B cell (primary cell): ENCODE results near the gene KLHL22. TPM values are rescaled to one million over a fixed set of nuclear protein-coding genes. Genes with fewer than 3 reads are reported as not detected.

Experiments
- ATAC-seq: fragments of 200-7000 bp; cut with Tn5 transposase; one replicate; pipeline ENCODE4 v1.10.0; 2021; ENCODE audit warnings: low read depth, mild to moderate bottlenecking, moderate number of reproducible peaks, moderate library complexity
- CTCF ChIA-PET: fragments of 350-600 bp; sonication (Branson Sonifier 250); formaldehyde crosslinking; loops from one replicate; lab custom pipeline; 2021; ENCODE audit warnings: antibody characterized with exemption, inconsistent platforms; lab: Charles Lee
- POLR2A ChIA-PET: fragments of 350-600 bp; sonication (Branson Sonifier 250); formaldehyde crosslinking; loops from one replicate; lab custom pipeline; 2021; ENCODE audit warnings: antibody characterized with exemption; lab: Charles Lee
- DNase-seq: peaks from one replicate; pipeline ENCODE4 v3.0.0; 2013
- H2AFZ ChIP-seq: 2 replicates; pipeline ENCODE4 v1.6.1; 2012; ENCODE audit warnings: mild to moderate bottlenecking, low read depth, low read length; ENCODE audit not compliant: insufficient read depth, poor library complexity, severe bottlenecking
- H3K27ac ChIP-seq, 2 donors: 1 replicate in 1 of 2; 2 replicates in 1 of 2; pipeline ENCODE4 v1.5.1; 2012 to 2013; ENCODE audit warnings: low read length in 2 of 2, mild to moderate bottlenecking in 2 of 2, moderate library complexity in 1 of 2
- H3K27me3 ChIP-seq, 4 experiments: fragments of 200-600 bp in 1 of 4; sonication (generic) in 1 of 4; replicated peaks in 1 of 4; 1 replicate in 2 of 4; 2 replicates in 2 of 4; pipeline versions ENCODE4 v1.6.1 to v1.7.0; 2013 to 2016; ENCODE audit warnings: low read length in 3 of 4, mild to moderate bottlenecking in 2 of 4, mixed read lengths in 1 of 4, moderate library complexity in 1 of 4; ENCODE audit not compliant: insufficient read depth in 4 of 4, control insufficient read depth in 3 of 4; ENCODE audit errors: control extremely low read depth in 1 of 4
- H3K36me3 ChIP-seq, 2 experiments: replicated peaks in 1 of 2; 1 replicate in 1 of 2; 2 replicates in 1 of 2; pipeline versions ENCODE4 v1.6.1 to v1.7.1; 2013; ENCODE audit warnings: low read length in 1 of 2; ENCODE audit not compliant: insufficient read depth in 2 of 2, control insufficient read depth in 1 of 2; ENCODE audit errors: control extremely low read depth in 1 of 2, extremely low read depth in 1 of 2
- H3K4me1 ChIP-seq, 2 donors: fragments of 200-600 bp in 1 of 2; sonication (generic) in 1 of 2; 1 replicate in 1 of 2; 2 replicates in 1 of 2; pipeline versions ENCODE4 v1.5.1 to v1.6.1; 2013 to 2017; ENCODE audit warnings: low read length in 2 of 2; ENCODE audit not compliant: control insufficient read depth in 2 of 2, insufficient read depth in 2 of 2
- H3K4me2 ChIP-seq: replicated peaks from 2 replicates; pipeline ENCODE3; 2012; ENCODE audit warnings: mild to moderate bottlenecking, low read depth, low read length; ENCODE audit not compliant: poor library complexity, severe bottlenecking
- H3K4me3 ChIP-seq, 5 experiments: fragments of 200-600 bp in 1 of 5; sonication (generic) in 1 of 5; 1 replicate in 3 of 5; 2 replicates in 2 of 5; pipeline versions ENCODE4 v1.5.1 to v1.7.0; 2011 to 2016; ENCODE audit warnings: low read length in 4 of 5, mild to moderate bottlenecking in 4 of 5, low read depth in 2 of 5, control low read depth in 1 of 5, moderate library complexity in 1 of 5; ENCODE audit not compliant: insufficient read depth in 1 of 5; ENCODE audit errors: control extremely low read depth in 1 of 5, extremely low read depth in 1 of 5
- H3K79me2 ChIP-seq: fragments of 200-600 bp; sonication (generic); one replicate; pipeline ENCODE4 v1.6.0; 2016; ENCODE audit warnings: low read length; ENCODE audit not compliant: control insufficient read depth, insufficient read depth
- H3K9ac ChIP-seq: fragments of 200-600 bp; sonication (generic); 2 replicates; pipeline ENCODE4 v1.6.1; 2017; ENCODE audit warnings: mild to moderate bottlenecking, low read length, moderate library complexity
- H3K9me3 ChIP-seq, 3 donors: one replicate each; pipeline versions ENCODE4 v1.6.1 to v1.7.1; 2013; ENCODE audit warnings: low read length in 2 of 3; ENCODE audit not compliant: control insufficient read depth in 2 of 3, insufficient read depth in 1 of 3; ENCODE audit errors: control extremely low read depth in 1 of 3
- H4K20me1 ChIP-seq: 2 replicates; pipeline ENCODE4 v1.6.0; 2012; ENCODE audit warnings: mild to moderate bottlenecking, low read length; ENCODE audit not compliant: insufficient read depth, control insufficient read depth, poor library complexity, severe bottlenecking
- H3K27ac Mint-ChIP-seq: one replicate; pipeline ENCODE4 v1.8.0; 2021; ENCODE audit warnings: mixed read lengths
- H3K27me3 Mint-ChIP-seq: one replicate; pipeline ENCODE4 v1.8.0; 2021; ENCODE audit warnings: mixed read lengths
- H3K4me1 Mint-ChIP-seq: one replicate; pipeline ENCODE4 v1.8.0; 2021; ENCODE audit warnings: mixed read lengths
- H3K4me3 Mint-ChIP-seq: one replicate; pipeline ENCODE4 v1.8.0; 2021; ENCODE audit warnings: mixed read lengths
- H3K9me3 Mint-ChIP-seq: one replicate; pipeline ENCODE4 v1.8.0; 2022; ENCODE audit warnings: mixed read lengths; ENCODE audit not compliant: insufficient read depth
- EZH2 ChIP-seq: IDR thresholded peaks from 2 replicates; pipeline ENCODE4 v1.6.1; 2012; ENCODE audit warnings: borderline replicate concordance, low read depth, mild to moderate bottlenecking, moderate library complexity, low read length; ENCODE audit not compliant: insufficient read depth, poor library complexity, severe bottlenecking
- WGBS: methylation state at CpG from one replicate; pipeline ENCODE4 v1.1.5; 2013; ENCODE audit warnings: missing lambda C conversion rate; ENCODE audit not compliant: insufficient coverage; 5-methylcytosine and 5-hydroxymethylcytosine counted together
- intact Hi-C: fragments of 100-400 bp; cut with micrococcal nuclease; formaldehyde crosslinking; loops from one replicate; pipeline ENCODE4 v1.10.0; 2022
- polyA plus RNA-seq: library from polyadenylated mRNA; depleted of rRNA; stranded (reverse); fragments of >200 nt; gene quantifications from 2 replicates; pipeline ENCODE4 v1.2.3, GENCODE V29; 2012
- total RNA-seq, 2 donors: library from RNA; stranded (reverse); fragments of 120-200 nt in 1 of 2; gene quantifications; 1 replicate in 1 of 2; 2 replicates in 1 of 2; pipeline versions ENCODE4 v1.2.3 to v1.2.4, GENCODE V29; 2013 to 2022
- TF ChIP-seq, protein P1 (sequence below): fragments of 200-600 bp; IDR thresholded peaks from one replicate; pipeline ENCODE4 v1.8.0; 2022; ENCODE audit warnings: antibody characterized with exemption, mild to moderate bottlenecking

Gene KLHL22
- total and polyA plus RNA-seq, 2 donors (not counting 1 experiment from before 2014, with no cell fraction given): 37.0 to 45.6 TPM

GRCh38 chr22:20522134-20523004, 26.8 kb upstream of the KLHL22 start:
- Histone ChIP-seq H3K4me3 (no peak overlapping the region), H3K9me3 (no peaks in the 10 kb centered on the region), H3K79me2 (peaks cover 99% of the 10 kb centered on the region), H3K27me3 (no peaks in the 10 kb centered on the region), H3K9ac (no peak overlapping the region), H3K4me2 (no peak overlapping the region), H3K27ac (no peak overlapping the region), H3K4me1 (peaks cover 3 to 20% of the 10 kb centered on the region in 2 donors), H3K36me3 (peaks cover 12 to 49% of the 10 kb centered on the region in 2 experiments), H4K20me1 (peaks cover 95% of the 10 kb centered on the region), H2AFZ (no peak overlapping the region)
- POLR2A ChIA-PET: no interaction called here
- no peaks in the 10 kb centered on the region for H3K9me3 Mint-ChIP-seq
- H3K4me3 Mint-ChIP-seq: no peak overlapping the region
- intact Hi-C loops: no loop called here
- ATAC-seq (no peak), DNase-seq (no peak)
- H3K27ac Mint-ChIP-seq: peak overlapping the region; percentile 5
- H3K27me3 Mint-ChIP-seq: no peaks in the 10 kb centered on the region
- 90% methylated on average over 10 of the region's 11 CpGs for WGBS
- CTCF ChIA-PET: interaction anchor here (0.8 to 1.6 kb wide), 2 partner anchors 11 to 42 kb away, joined by 4 read pairs; no protein-coding TSS in a partner anchor
- H3K4me1 Mint-ChIP-seq: peaks cover 40% of the 10 kb centered on the region
- TF ChIP-seq, protein P1, sequence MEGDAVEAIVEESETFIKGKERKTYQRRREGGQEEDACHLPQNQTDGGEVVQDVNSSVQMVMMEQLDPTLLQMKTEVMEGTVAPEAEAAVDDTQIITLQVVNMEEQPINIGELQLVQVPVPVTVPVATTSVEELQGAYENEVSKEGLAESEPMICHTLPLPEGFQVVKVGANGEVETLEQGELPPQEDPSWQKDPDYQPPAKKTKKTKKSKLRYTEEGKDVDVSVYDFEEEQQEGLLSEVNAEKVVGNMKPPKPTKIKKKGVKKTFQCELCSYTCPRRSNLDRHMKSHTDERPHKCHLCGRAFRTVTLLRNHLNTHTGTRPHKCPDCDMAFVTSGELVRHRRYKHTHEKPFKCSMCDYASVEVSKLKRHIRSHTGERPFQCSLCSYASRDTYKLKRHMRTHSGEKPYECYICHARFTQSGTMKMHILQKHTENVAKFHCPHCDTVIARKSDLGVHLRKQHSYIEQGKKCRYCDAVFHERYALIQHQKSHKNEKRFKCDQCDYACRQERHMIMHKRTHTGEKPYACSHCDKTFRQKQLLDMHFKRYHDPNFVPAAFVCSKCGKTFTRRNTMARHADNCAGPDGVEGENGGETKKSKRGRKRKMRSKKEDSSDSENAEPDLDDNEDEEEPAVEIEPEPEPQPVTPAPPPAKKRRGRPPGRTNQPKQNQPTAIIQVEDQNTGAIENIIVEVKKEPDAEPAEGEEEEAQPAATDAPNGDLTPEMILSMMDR: no peak
- TF ChIP-seq EZH2: no peak

GRCh38 chr22:20520093-20520511, 24.5 kb upstream of the KLHL22 start:
- H3K27ac Mint-ChIP-seq: no peak overlapping the region

More at GRCh38 chr22:20520093-20520511, 24.5 kb upstream of the KLHL22 start:
- Histone ChIP-seq H3K4me2 (no peak overlapping the region), H3K36me3 (peaks cover 12 to 45% of the 10 kb centered on the region in 2 experiments), H3K9ac (no peak overlapping the region), H3K79me2 (peaks cover 99% of the 10 kb centered on the region), H2AFZ (no peak overlapping the region), H3K9me3 (no peaks in the 10 kb centered on the region), H3K27ac (no peak overlapping the region), H3K4me3 (no peak overlapping the region), H3K4me1 (peaks cover 3 to 20% of the 10 kb centered on the region in 2 donors), H3K27me3 (no peaks in the 10 kb centered on the region), H4K20me1 (peaks cover 92% of the 10 kb centered on the region)
- no peak for ATAC-seq
- TF ChIP-seq, protein P1: no peak
- no peaks in the 10 kb centered on the region for H3K27me3 Mint-ChIP-seq
- POLR2A ChIA-PET: no interaction called here
- no peak for DNase-seq
- intact Hi-C loops: no loop called here
- H3K4me3 Mint-ChIP-seq: no peak overlapping the region
- CTCF ChIA-PET: no interaction called here
- 90% methylated on average over 4 of the region's 7 CpGs for WGBS
- no peaks in the 10 kb centered on the region for H3K9me3 Mint-ChIP-seq
- H3K4me1 Mint-ChIP-seq: peaks cover 46% of the 10 kb centered on the region
